HepG2 (cell line): ENCODE measurements around the gene PRM2. TPM values are rescaled to one million over a fixed set of nuclear protein-coding genes. Genes with fewer than 3 reads are reported as not detected.

Source experiments
- DPF2 ChIP-seq: sonication (generic); formaldehyde crosslinking; IDR thresholded peaks from 2 replicates; pipeline ENCODE4 v1.4.0; 2020; ENCODE audit warnings: mild to moderate bottlenecking, low read depth, missing genetic modification reagents, borderline replicate concordance
- HOXA3 ChIP-seq: sonication (generic); formaldehyde crosslinking; IDR thresholded peaks from 2 replicates; pipeline ENCODE4 v1.5.0; 2020; ENCODE audit warnings: missing genetic modification reagents
- IRX3 ChIP-seq: sonication (generic); formaldehyde crosslinking; IDR thresholded peaks from 2 replicates; pipeline ENCODE4 v1.8.1; 2023; ENCODE audit warnings: mild to moderate bottlenecking, low read depth, missing genetic modification reagents, borderline replicate concordance
- JUN ChIP-seq: sonication (generic); formaldehyde crosslinking; IDR thresholded peaks from 2 replicates; pipeline ENCODE4 v1.4.0; 2020; ENCODE audit warnings: mild to moderate bottlenecking, missing genetic modification reagents
- MZF1 ChIP-seq: sonication (generic); formaldehyde crosslinking; IDR thresholded peaks from 2 replicates; pipeline ENCODE4 v1.8.1; 2023; ENCODE audit warnings: mild to moderate bottlenecking, missing genetic modification reagents, borderline replicate concordance
- NCOA2 ChIP-seq: sonication (generic); formaldehyde crosslinking; IDR thresholded peaks from 2 replicates; pipeline ENCODE4 v1.8.0; 2022; ENCODE audit warnings: inconsistent platforms
- NCOR1 ChIP-seq: fragments of 200-600 bp; sonication (generic); IDR thresholded peaks from 2 replicates; pipeline ENCODE4 v1.7.0; 2017; ENCODE audit warnings: antibody characterized with exemption, low read length, borderline replicate concordance
- PHB2 ChIP-seq: fragments of 450-650 bp; IDR thresholded peaks from 2 replicates; pipeline ENCODE4 v1.6.1; 2018; ENCODE audit not compliant: partially characterized antibody
- SUZ12 ChIP-seq: fragments of 150-350 bp; IDR thresholded peaks from 2 replicates; pipeline ENCODE4 v1.6.1; 2014; ENCODE audit warnings: low read depth, low read length
- SYNCRIP ChIP-seq: fragments of 200-400 bp; formaldehyde crosslinking; IDR thresholded peaks from 2 replicates; pipeline ENCODE4 v1.6.1; 2018; ENCODE audit warnings: mild to moderate bottlenecking, low read depth, low read length; ENCODE audit not compliant: insufficient read depth
- TOPORS ChIP-seq: sonication (generic); formaldehyde crosslinking; IDR thresholded peaks from 2 replicates; pipeline ENCODE4 v1.8.0; 2023; ENCODE audit warnings: mild to moderate bottlenecking, missing genetic modification reagents
- XRCC5 ChIP-seq: fragments of 200-400 bp; formaldehyde crosslinking; optimal IDR thresholded peaks from 2 replicates; pipeline ENCODE3; 2017; ENCODE audit warnings: mild to moderate bottlenecking, low read length
- ZBTB20 ChIP-seq: sonication (generic); formaldehyde crosslinking; IDR thresholded peaks from 2 replicates; pipeline ENCODE4 v1.8.1; 2023; ENCODE audit warnings: missing genetic modification reagents, low read depth, mild to moderate bottlenecking, borderline replicate concordance
- ZC3H13 ChIP-seq: sonication (generic); formaldehyde crosslinking; IDR thresholded peaks from 2 replicates; pipeline ENCODE4 v1.8.1; 2023; ENCODE audit warnings: mild to moderate bottlenecking, missing genetic modification reagents, moderate library complexity
- ZNF3 ChIP-seq: IDR thresholded peaks from 2 replicates; pipeline ENCODE4 v1.7.0; 2017; ENCODE audit warnings: inconsistent platforms
- ZNF331 ChIP-seq: sonication (generic); formaldehyde crosslinking; IDR thresholded peaks from 2 replicates; pipeline ENCODE4 v1.4.0; 2020; ENCODE audit warnings: missing genetic modification reagents
- ZNF510 ChIP-seq: sonication (generic); formaldehyde crosslinking; IDR thresholded peaks from 2 replicates; pipeline ENCODE4 v1.4.0; 2020; ENCODE audit warnings: low read depth, mild to moderate bottlenecking, missing genetic modification reagents
- ZNF543 ChIP-seq: sonication (generic); formaldehyde crosslinking; IDR thresholded peaks from 2 replicates; pipeline ENCODE4 v1.4.0; 2020; ENCODE audit warnings: mild to moderate bottlenecking, missing genetic modification reagents
- ZNF572 ChIP-seq: sonication (generic); formaldehyde crosslinking; IDR thresholded peaks from 2 replicates; pipeline ENCODE4 v1.5.1; 2020; ENCODE audit warnings: mild to moderate bottlenecking, missing genetic modification reagents
- ZNF775 ChIP-seq: sonication (generic); formaldehyde crosslinking; IDR thresholded peaks from 2 replicates; pipeline ENCODE4 v1.4.0; 2020; ENCODE audit warnings: missing genetic modification reagents, mild to moderate bottlenecking, moderate library complexity, borderline replicate concordance
- polyA plus RNA-seq, 8 experiments: library from polyadenylated mRNA; depleted of rRNA in 3 of 8; stranded (reverse) in 7 of 8; unstranded in 1 of 8; fragments of >200 nt; fragmentation: Illumina TruSeq in 4 of 8; extraction: Trizol in 4 of 8; gene quantifications; 2 replicates each; pipeline versions ENCODE4 v1.2.1 to v1.2.3, GENCODE V29; 2011 to 2016; ENCODE audit warnings: low read depth in 4 of 8, missing spikeins in 1 of 8, mixed read lengths in 1 of 8; ENCODE audit not compliant: insufficient read depth in 1 of 8
- total RNA-seq, 5 experiments: library from RNA; depleted of rRNA; stranded (reverse); fragments of >200 nt; fragmentation: Illumina TruSeq; extraction: Trizol; gene quantifications; 2 replicates each; pipeline ENCODE4 v1.2.3, GENCODE V29; 2016; ENCODE audit warnings: low read depth in 1 of 5
- TF ChIP-seq, protein P1 (sequence below): sonication (generic); formaldehyde crosslinking; IDR thresholded peaks from 2 replicates; pipeline ENCODE4 v1.5.0; 2020; ENCODE audit warnings: mild to moderate bottlenecking, missing genetic modification reagents
- TF ChIP-seq, protein P2 (sequence below): sonication (generic); formaldehyde crosslinking; IDR thresholded peaks from 2 replicates; pipeline ENCODE4 v1.4.0; 2020; ENCODE audit warnings: mild to moderate bottlenecking, missing genetic modification reagents
- TF ChIP-seq, protein P3 (sequence below): sonication (generic); formaldehyde crosslinking; IDR thresholded peaks from 2 replicates; pipeline ENCODE4 v1.9.0; 2021; ENCODE audit warnings: missing genetic modification reagents, borderline replicate concordance
- TF ChIP-seq, protein P4 (sequence below): sonication (generic); formaldehyde crosslinking; IDR thresholded peaks from 2 replicates; pipeline ENCODE4 v1.4.0; 2020; ENCODE audit warnings: low read depth, mild to moderate bottlenecking, missing genetic modification reagents
- TF ChIP-seq, protein P5 (sequence below): IDR thresholded peaks from 2 replicates; pipeline ENCODE4 v1.6.1; 2016; ENCODE audit warnings: mild to moderate bottlenecking, missing biosample characterization, missing genetic modification reagents

The PRM2 gene
- total and polyA plus RNA-seq, 2 of the 13 experiments (the other 11 are each of a cell fraction or from before 2014, with no cell fraction given): 0.54 TPM; not detected in 1

DNA sequence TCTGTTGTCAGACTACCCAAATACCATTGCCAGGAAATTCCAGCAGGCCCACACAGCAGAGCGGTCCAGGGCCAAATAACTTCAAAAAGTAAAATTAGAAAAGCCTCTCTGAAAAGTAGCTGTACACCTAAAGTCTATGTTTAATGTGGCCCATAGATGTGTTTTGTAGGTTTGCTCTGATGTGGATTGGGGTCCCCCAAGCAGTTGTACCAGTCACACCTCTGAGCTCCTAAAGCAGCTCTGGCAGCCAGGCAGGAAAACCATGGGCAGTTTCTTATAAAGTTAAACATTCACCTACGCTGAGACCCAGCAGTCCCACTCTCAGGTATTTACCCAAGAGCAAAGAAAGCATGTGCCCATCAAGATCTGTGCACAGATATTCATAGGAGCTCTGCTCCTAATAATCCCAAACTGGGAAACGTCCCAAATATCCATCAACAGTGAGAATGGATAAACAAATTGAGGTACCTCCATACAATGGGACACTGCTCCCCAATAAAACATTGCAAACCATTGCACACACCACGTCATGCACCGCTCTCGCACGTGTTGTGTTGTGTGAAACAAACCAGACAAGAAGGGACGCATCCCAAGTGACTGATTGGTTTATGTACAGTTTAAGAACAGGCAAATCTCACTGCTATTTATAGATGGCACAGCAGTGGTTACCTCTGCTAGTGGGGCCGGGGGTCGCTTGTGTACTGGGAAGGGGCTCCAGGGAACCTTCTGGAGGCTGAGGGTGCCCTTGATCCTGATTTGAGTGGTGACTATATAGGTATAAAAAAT, 20.6 kb upstream of the PRM2 start (continued):
- TF ChIP-seq MZF1 (CRISPR knock-in tag) (no peak), ZNF331 (CRISPR knock-in tag) (peak; percentile 74), TOPORS (CRISPR knock-in tag) (no peak), NCOR1 (no peak), SYNCRIP (no peak), ZBTB20 (CRISPR knock-in tag) (no peak; the same call in 1 of the 2 replicates), IRX3 (CRISPR knock-in tag) (no peak), ZNF3 (no peak), HOXA3 (CRISPR knock-in tag) (no peak; the same call in 1 of the 2 replicates), ZNF543 (CRISPR knock-in tag) (peak; percentile 74; the same call in 1 of the 2 replicates), ZNF572 (CRISPR knock-in tag) (no peak), ZNF510 (CRISPR knock-in tag) (peak; percentile 91), NCOA2 (CRISPR knock-in tag) (peak; percentile 60; the same call in 1 of the 2 replicates), JUN (CRISPR knock-in tag) (peak; percentile 65), ZC3H13 (CRISPR knock-in tag) (0 out of 2 replicates have a peak, but pooled peaks have one; percentile 20), XRCC5 (no peak), DPF2 (CRISPR knock-in tag) (peak; percentile 82), SUZ12 (no peak), ZNF775 (CRISPR knock-in tag) (peak; percentile 60; the same call in 1 of the 2 replicates), PHB2 (no peak)
- TF ChIP-seq, protein P1, sequence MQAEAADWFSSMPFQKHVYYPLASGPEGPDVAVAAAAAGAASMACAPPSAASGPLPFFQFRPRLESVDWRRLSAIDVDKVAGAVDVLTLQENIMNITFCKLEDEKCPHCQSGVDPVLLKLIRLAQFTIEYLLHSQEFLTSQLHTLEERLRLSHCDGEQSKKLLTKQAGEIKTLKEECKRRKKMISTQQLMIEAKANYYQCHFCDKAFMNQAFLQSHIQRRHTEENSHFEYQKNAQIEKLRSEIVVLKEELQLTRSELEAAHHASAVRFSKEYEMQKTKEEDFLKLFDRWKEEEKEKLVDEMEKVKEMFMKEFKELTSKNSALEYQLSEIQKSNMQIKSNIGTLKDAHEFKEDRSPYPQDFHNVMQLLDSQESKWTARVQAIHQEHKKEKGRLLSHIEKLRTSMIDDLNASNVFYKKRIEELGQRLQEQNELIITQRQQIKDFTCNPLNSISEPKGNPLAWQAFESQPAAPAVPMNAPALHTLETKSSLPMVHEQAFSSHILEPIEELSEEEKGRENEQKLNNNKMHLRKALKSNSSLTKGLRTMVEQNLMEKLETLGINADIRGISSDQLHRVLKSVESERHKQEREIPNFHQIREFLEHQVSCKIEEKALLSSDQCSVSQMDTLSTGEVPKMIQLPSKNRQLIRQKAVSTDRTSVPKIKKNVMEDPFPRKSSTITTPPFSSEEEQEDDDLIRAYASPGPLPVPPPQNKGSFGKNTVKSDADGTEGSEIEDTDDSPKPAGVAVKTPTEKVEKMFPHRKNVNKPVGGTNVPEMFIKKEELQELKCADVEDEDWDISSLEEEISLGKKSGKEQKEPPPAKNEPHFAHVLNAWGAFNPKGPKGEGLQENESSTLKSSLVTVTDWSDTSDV (CRISPR knock-in tag): no peak
- TF ChIP-seq, protein P2, sequence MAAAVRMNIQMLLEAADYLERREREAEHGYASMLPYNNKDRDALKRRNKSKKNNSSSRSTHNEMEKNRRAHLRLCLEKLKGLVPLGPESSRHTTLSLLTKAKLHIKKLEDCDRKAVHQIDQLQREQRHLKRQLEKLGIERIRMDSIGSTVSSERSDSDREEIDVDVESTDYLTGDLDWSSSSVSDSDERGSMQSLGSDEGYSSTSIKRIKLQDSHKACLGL: 0 out of 2 replicates have a peak, but pooled peaks have one; percentile 49
- TF ChIP-seq, protein P3, sequence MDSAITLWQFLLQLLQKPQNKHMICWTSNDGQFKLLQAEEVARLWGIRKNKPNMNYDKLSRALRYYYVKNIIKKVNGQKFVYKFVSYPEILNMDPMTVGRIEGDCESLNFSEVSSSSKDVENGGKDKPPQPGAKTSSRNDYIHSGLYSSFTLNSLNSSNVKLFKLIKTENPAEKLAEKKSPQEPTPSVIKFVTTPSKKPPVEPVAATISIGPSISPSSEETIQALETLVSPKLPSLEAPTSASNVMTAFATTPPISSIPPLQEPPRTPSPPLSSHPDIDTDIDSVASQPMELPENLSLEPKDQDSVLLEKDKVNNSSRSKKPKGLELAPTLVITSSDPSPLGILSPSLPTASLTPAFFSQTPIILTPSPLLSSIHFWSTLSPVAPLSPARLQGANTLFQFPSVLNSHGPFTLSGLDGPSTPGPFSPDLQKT (CRISPR knock-in tag): no peak
- TF ChIP-seq, protein P4, sequence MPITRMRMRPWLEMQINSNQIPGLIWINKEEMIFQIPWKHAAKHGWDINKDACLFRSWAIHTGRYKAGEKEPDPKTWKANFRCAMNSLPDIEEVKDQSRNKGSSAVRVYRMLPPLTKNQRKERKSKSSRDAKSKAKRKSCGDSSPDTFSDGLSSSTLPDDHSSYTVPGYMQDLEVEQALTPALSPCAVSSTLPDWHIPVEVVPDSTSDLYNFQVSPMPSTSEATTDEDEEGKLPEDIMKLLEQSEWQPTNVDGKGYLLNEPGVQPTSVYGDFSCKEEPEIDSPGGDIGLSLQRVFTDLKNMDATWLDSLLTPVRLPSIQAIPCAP (CRISPR knock-in tag): no peak; the same call in 1 of the 2 replicates
- TF ChIP-seq, protein P5, sequence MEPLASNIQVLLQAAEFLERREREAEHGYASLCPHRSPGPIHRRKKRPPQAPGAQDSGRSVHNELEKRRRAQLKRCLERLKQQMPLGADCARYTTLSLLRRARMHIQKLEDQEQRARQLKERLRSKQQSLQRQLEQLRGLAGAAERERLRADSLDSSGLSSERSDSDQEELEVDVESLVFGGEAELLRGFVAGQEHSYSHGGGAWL: peak; percentile 39; the same call in 1 of the 2 replicates
